GM12874 (cell line): ENCODE data around the gene IRF8.

Source experiments
- TF ChIP-seq, protein P1 (sequence below): IDR thresholded peaks from 2 replicates; pipeline ENCODE4 v1.5.1; 2011; ENCODE audit warnings: low read depth, mild to moderate bottlenecking, control low read depth, low read length, moderate library complexity; ENCODE audit not compliant: insufficient read depth

The IRF8 gene

DNA sequence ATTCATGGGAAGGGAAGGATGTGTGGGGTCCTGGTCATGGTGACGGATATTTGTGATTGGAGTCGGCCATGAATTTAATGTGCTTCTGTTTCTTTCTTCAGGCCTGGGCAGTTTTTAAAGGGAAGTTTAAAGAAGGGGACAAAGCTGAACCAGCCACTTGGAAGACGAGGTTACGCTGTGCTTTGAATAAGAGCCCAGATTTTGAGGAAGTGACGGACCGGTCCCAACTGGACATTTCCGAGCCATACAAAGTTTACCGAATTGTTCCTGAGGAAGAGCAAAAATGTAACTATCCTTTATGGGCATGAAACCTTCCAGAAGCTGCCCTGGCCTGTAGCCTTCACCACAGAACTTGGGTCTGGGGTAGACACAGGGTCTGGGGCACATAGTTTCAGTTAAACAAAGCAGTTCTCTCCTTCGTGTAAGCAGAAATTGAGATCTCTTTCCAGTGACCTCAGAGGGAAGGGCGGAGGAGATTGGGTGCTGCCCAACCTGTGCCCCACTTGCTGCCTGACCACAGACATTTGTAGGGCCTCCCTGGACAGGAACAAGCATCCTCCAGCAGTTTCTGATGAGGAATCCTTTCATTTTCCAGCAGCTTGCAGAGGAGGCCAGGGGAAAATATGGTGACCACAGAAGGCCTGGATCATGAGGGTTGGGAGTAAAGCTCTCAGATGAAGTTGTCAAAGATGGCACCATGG is 10.1 kb downstream of the IRF8 start:
- TF ChIP-seq, protein P1, sequence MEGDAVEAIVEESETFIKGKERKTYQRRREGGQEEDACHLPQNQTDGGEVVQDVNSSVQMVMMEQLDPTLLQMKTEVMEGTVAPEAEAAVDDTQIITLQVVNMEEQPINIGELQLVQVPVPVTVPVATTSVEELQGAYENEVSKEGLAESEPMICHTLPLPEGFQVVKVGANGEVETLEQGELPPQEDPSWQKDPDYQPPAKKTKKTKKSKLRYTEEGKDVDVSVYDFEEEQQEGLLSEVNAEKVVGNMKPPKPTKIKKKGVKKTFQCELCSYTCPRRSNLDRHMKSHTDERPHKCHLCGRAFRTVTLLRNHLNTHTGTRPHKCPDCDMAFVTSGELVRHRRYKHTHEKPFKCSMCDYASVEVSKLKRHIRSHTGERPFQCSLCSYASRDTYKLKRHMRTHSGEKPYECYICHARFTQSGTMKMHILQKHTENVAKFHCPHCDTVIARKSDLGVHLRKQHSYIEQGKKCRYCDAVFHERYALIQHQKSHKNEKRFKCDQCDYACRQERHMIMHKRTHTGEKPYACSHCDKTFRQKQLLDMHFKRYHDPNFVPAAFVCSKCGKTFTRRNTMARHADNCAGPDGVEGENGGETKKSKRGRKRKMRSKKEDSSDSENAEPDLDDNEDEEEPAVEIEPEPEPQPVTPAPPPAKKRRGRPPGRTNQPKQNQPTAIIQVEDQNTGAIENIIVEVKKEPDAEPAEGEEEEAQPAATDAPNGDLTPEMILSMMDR = no peak

DNA sequence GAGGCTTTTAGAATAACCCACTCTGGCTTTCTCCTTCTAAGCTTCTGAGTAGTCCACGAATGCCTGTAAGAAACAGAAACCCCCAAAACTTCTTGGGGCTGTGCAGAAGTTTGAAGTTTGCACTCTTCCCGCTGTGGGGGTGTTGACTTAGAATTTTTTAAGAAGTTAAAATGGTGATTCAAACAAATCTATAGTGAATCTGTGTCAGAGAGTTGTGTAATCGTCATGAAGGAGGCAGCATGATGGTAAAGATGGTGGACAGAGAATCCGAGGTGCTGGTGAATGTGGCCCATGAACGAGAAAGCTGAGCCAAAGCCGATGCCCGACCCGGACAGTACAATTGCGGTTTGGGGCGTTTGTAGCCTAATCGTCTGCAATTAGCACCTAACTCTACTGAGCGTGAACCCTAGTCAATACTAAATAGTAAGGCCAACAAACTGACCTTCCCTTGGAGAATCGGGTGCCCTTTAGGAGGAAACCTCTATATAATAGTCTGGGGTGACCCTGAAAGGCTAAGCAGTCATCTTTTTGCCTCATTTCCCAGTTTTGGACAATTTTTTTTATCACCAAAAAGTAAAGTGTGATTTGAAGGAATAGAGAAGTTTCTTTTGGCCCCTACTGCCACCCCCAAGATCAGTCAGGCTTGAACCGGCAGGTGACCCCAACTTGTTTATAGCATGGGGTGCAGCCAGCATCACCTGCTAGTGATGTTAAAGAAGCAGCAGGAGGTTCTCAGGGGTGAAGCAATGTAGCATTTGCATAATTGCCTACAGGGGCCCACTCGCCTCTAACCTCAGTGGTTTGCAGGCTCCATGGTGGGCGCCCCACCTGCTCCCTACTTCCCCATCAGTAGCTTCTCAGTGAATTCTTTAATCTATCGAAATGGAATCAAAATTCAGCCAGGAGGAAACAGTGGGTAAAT is 11.2 kb downstream of the IRF8 start:
- TF ChIP-seq, protein P1 = no peak

DNA sequence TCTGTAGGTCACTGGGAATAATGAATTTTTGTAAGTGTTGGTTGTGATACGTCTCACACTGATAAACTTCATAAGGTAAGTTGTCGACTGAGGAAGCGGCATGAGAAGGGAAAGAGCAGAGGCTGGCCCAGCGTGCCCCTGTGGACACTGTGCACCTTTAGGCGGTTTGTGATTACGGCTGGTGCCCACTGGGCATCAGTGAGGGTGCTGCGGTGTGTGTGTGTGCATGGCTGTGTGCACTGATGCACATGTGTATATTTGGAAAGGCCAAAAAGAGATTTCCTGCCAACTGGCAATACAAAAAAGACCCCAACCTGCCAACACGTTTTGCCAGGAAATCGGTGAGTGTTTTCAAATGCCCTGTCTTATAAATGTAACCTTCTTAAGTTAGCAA is 11.9 kb downstream of the IRF8 start:
- TF ChIP-seq, protein P1 = no peak

DNA sequence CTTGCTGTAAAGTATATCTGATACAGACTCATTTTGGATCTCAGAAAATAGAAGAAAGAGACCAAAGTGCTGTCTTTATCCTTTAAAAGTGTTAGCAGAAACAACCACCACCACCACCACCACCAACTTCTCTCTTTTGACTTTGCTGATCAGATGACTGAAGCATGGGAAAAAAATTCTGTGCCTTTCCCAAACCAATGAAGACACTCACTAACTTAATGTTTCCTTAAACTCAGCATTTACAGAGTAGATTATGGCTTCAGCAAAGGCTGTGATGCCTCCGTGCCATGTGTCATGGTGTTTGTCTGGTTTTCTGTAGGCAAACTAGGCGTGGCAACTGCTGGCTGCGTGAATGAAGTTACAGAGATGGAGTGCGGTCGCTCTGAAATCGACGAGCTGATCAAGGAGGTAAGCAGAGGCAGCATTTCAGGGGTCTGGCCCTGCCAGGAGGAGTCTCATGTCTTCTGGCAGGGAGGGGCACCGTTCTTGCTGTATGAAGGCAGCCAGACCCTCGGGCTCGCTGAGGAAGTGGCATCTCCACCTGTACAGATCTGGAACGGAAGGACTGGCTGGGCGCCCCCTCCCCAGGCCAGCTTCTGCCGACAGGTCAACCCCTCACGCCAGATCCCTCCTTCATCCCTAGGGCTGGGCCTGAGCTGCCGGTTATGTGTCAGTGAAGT is 12.4 kb downstream of the IRF8 start:
- TF ChIP-seq, protein P1 = no peak

DNA sequence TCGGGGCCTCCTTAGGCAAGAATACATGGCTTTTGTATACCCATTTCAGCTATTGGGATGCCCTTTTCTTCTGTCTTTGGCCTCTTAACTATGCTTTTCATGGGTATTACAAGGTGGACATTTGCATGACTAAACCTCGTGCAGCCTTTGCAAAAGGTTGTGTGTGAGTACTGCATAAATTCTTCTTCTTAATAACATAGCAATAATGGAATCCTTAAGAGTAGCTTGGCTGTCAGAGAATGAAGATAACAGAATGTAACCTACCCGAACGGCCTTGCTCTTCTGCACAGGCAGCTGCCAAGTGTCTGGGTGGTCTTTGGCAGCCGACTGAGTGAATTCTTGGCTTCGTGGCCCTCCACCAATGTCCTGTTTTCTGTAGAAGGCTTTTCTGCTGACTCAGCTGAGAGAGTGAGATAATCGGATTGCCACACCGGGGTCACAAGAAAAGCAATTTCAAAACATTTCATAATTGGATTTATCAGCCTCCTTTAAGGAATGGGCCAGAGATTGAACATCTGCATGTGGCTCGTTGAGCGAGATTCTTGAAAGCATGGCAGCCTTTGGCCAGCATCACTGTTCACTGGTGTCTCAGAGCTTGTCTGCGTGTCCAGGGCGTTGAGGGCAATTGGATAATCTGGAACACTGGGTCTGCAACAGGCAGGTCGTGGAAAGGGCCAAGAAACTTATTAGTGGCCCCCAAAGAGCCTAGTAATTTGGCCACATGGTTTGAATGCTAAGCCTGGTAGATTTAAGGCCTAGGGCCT is 13.4 kb downstream of the IRF8 start:
- TF ChIP-seq, protein P1 = no peak

DNA sequence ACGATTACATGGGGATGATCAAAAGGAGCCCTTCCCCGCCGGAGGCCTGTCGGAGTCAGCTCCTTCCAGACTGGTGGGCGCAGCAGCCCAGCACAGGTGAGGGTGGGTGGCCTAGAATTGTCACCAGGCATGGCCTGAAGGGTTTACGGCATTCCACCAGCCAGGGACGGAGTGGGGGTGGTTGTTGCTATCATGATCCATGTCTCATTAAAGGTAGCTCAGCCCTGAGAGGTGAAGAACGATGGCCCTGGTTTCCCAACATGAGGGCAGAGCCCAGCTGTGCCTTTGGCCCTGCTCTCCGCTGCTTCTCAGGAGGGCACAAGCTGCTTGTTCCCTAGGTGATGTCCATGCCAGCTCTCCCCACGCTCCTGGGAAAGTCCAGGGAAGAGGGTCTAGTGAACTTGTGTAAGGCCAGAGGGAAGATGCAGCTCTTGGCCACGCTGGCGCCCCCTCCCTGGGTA is 14.2 kb downstream of the IRF8 start:
- TF ChIP-seq, protein P1 = no peak
